Measurements from ENCODE around the gene PHC2.

Gene PHC2

DNA sequence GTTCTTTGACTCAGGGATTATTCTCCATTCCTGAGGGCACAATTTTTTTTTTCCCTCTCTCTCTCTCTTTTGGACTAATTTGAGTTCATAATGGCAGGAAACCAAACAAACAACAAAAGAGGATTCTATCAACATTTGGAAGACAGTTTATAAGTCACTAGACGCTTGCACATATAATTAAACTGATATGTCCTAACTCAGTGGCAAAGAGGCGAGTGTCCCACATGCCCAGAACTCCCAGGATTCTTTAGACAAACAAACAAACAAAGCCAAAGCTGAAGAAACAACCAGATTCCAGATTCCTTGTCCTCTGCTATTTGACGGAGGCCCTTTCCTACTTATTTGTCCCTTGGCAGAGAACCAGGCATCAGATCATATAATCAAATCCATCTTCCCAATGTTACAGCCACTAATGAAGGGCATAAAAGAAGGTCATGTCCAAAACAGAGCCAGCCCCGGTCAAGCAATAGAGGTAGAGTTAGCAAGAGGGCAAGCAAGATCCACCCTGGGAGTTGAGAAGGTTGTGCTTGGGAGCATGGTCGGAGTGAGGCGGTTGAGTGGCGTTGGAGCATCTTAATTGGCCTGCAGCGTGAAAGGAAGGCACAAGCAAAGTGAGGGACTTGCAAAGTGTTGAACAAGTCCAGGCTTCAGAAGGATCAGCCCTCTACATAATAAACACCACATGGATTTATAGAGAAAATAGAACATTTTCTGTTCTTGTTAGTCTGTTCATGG is 144.3 kb downstream of the PHC2 start:
- DNase-seq (ENCODE audit: insufficient read length, low spot score) (no peak), FAIRE-seq (no peak)
- TF ChIP-seq, protein P1, sequence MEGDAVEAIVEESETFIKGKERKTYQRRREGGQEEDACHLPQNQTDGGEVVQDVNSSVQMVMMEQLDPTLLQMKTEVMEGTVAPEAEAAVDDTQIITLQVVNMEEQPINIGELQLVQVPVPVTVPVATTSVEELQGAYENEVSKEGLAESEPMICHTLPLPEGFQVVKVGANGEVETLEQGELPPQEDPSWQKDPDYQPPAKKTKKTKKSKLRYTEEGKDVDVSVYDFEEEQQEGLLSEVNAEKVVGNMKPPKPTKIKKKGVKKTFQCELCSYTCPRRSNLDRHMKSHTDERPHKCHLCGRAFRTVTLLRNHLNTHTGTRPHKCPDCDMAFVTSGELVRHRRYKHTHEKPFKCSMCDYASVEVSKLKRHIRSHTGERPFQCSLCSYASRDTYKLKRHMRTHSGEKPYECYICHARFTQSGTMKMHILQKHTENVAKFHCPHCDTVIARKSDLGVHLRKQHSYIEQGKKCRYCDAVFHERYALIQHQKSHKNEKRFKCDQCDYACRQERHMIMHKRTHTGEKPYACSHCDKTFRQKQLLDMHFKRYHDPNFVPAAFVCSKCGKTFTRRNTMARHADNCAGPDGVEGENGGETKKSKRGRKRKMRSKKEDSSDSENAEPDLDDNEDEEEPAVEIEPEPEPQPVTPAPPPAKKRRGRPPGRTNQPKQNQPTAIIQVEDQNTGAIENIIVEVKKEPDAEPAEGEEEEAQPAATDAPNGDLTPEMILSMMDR (IDR thresholded peaks at IDR 0.05; ENCODE audit: insufficient read depth, missing control alignments), result no peak

- DNase-seq (ENCODE audit: insufficient read length, low spot score) (no peak), FAIRE-seq (no peak)
- TF ChIP-seq, protein P1 (IDR thresholded peaks at IDR 0.05; ENCODE audit: insufficient read depth, missing control alignments), result no peak
Measured at GRCh38 chr1:33284049-33284448, 146.8 kb downstream of the PHC2 start.

DNA sequence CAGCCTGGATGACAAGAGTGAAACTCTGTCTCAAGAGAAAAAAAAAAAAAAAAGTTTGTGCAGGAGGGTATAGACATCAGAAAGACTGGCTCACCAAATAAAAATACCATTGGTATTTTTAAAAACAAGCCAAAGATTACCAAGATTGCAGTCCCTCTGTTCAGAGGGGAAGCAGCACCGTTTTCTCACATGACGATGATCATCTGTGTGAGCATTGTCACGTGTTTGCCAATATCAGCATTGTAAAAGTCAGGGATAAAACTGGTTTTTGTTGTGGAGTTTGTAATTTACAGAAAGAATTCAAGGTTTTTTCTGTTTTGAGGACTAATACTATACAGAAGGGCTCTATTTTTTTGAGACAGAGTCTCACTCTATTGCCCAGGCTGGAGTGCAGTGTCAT is 148.1 kb downstream of the PHC2 start:
- FAIRE-seq (no peak), DNase-seq (ENCODE audit: insufficient read length, low spot score) (no peak)
- TF ChIP-seq, protein P1 (IDR thresholded peaks at IDR 0.05; ENCODE audit: insufficient read depth, missing control alignments), result no peak

DNA sequence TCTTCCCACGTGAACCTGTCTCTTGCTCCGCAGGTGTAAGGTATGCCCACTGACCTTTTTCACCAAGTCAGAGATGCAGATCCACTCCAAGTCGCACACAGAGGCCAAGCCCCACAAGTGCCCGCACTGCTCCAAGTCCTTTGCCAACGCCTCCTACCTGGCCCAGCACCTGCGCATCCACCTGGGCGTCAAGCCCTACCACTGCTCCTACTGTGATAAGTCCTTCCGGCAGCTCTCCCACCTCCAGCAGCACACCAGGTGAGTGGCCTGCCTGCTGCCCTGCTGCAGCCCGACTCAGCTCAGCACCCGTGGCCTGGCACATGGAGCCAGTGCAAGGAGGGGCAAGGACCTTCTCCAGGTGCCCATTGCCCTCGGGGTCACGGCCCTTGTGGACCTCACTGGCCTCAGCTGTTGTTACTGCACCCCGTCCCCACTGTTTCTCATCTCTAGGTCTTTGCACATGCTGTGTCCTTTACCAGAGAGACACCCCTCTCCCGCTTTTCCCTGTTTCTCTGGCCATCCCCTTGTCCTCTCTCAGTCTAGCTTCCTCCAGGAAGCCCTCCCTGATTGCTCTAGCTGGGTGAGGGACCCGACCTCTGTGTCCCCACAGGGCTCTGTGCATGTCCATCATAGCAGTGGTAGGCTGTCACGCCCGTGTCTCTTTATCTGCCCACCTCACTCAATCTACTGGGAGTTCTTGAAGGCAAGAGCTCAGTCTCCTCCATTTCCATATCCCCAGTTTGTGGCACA is 149.2 kb downstream of the PHC2 start:
- DNase-seq (ENCODE audit: insufficient read length, low spot score) (no peak), FAIRE-seq (no peak)
- TF ChIP-seq, protein P1 (IDR thresholded peaks at IDR 0.05; ENCODE audit: insufficient read depth, missing control alignments), result no peak

GRCh38 chr1:33280091-33280661 is 150.7 kb downstream of the PHC2 start:
- DNase-seq (ENCODE audit: insufficient read length, low spot score) (no peak), FAIRE-seq (no peak)
- TF ChIP-seq, protein P1 (IDR thresholded peaks at IDR 0.05; ENCODE audit: insufficient read depth, missing control alignments), result no peak

GRCh38 chr1:33277488-33278084 is 153.3 kb downstream of the PHC2 start:
- DNase-seq (ENCODE audit: insufficient read length, low spot score) (no peak), FAIRE-seq (no peak)
- TF ChIP-seq, protein P1 (IDR thresholded peaks at IDR 0.05; ENCODE audit: insufficient read depth, missing control alignments), result no peak

All from D721Med (cell line).